GM10248 (cell line): ENCODE results near the gene EDAR.

Experiments
- CTCF ChIA-PET: fragments of 300-600 bp; sonication (Branson Sonifier 250); formaldehyde crosslinking; extraction: SDS; loops from one replicate; lab custom pipeline; 2021; ENCODE audit warnings: antibody characterized with exemption; lab: Yijun Ruan, JAX
- POLR2A ChIA-PET: fragments of 350-650 bp; sonication (Branson Sonifier 250); formaldehyde crosslinking; extraction: SDS; loops from one replicate; lab custom pipeline; 2020; ENCODE audit warnings: antibody characterized with exemption; lab: Yijun Ruan, JAX
- DNase-seq: peaks from one replicate; pipeline ENCODE4 v3.0.0; 2012; ENCODE audit errors: extremely low spot score
- CTCF ChIP-seq: IDR thresholded peaks from 2 replicates; pipeline ENCODE4 v1.5.1; 2012; ENCODE audit warnings: mild to moderate bottlenecking, low read depth; ENCODE audit errors: extremely low read depth, missing control alignments, control extremely low read depth

EDAR gene

DNA sequence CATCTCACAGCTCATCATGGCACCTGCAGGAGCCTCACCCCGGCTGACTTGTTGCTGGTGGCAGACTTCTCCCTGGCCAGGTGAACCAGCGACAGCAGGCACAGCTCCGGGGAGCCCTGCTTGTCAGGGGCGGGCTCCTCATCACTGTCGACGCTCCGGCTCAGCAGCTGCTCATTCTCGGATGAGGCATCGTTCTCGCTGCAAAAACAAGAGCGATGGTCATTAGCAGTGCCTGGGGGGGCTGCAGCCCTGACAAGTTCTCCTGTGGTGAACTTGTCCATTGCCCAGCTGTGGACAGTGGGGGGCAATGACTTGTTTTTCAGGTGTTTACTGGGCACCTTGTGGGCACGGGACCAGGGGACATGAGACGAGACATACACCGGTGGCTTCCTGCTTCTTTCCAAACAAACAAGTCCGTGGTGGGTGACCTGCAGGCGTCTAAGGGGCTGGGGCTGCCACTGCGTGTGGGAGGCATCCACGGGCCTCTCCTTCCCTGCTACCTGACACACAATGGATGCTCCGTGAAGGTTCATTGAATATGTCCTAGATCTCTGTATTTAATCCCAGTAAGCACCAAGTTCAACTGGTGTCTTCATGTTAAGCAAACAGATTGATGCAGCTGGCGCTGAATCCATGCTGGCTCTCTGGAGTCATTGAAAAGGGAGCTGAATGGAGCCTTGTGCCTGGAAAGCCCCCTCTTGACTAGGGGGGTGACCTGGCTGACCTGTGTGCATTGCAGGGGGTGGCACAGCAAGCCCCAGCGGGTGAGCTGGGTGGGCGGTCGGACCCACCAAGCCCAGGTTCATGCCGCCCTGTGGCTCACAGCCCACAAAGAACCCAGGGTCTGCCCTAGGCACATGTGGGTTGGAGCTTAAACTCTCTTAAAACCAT lies 81.0 kb downstream of the EDAR start:
- DNase-seq, result peak; percentile 9
- POLR2A ChIA-PET, result no interaction called here
- TF ChIP-seq CTCF, result no peak
- CTCF ChIA-PET, result no interaction called here

GRCh38 chr2:108906403-108907077 lies 82.5 kb downstream of the EDAR start:
- CTCF ChIA-PET, result interaction anchor here (0.8 kb wide), 1 partner anchor 12 kb away, joined by 3 read pairs; no protein-coding TSS in a partner anchor
- POLR2A ChIA-PET, result no interaction called here
- no peak for TF ChIP-seq CTCF
- peak; percentile 5 for DNase-seq

DNA sequence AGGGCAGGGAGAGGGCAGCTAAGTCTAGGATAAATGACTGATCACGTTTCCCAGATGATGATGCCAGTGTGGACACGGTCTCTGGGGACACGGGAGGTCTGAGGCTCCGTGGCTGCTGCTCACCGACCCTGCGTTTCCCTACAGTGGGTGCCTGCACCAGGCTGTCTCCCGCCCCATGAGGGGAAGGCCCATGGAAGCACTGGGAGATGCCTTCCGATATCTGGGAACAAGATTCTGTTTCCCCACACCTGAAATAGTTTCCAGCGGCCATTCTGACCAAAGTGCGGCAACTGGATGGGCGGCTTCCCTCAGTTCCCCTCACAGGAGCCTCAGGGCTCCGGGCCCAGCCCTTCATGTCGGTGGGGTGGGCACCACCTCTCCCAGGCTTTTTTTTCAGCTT lies 83.1 kb downstream of the EDAR start:
- CTCF ChIA-PET, result interaction anchor here (0.8 kb wide), 1 partner anchor 12 kb away, joined by 3 read pairs; no protein-coding TSS in a partner anchor
- DNase-seq, result peak; percentile 5
- no peak for TF ChIP-seq CTCF
- POLR2A ChIA-PET, result no interaction called here

- ChIA-PET CTCF (no interaction called here), POLR2A (no interaction called here)
Measured at GRCh38 chr2:108905176-108905575, 83.8 kb downstream of the EDAR start.

DNA sequence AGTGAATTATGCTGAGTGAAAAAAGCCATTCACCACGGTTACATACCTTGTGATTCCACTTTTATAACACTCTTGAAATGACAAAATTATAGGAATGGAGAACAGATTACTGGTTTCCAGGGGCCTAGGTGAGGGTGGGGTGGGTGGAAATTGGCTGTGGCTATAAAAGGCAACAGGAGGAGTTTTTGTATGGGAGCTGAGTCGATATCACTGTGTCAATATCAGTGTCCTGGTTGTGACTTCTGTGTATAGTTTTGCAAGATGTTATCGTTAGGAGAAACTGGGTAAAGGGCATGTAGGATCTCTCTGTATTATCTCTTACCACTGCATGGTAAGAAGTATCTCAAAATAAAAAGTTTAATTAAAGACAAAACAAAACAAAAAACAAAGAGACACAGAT lies 84.3 kb downstream of the EDAR start:
- TF ChIP-seq CTCF, result no peak
- POLR2A ChIA-PET, result no interaction called here
- CTCF ChIA-PET, result no interaction called here
- DNase-seq, result no peak

More at GRCh38 chr2:108905176-108905575, 83.8 kb downstream of the EDAR start:
- DNase-seq, result no peak
- TF ChIP-seq CTCF, result no peak

DNA sequence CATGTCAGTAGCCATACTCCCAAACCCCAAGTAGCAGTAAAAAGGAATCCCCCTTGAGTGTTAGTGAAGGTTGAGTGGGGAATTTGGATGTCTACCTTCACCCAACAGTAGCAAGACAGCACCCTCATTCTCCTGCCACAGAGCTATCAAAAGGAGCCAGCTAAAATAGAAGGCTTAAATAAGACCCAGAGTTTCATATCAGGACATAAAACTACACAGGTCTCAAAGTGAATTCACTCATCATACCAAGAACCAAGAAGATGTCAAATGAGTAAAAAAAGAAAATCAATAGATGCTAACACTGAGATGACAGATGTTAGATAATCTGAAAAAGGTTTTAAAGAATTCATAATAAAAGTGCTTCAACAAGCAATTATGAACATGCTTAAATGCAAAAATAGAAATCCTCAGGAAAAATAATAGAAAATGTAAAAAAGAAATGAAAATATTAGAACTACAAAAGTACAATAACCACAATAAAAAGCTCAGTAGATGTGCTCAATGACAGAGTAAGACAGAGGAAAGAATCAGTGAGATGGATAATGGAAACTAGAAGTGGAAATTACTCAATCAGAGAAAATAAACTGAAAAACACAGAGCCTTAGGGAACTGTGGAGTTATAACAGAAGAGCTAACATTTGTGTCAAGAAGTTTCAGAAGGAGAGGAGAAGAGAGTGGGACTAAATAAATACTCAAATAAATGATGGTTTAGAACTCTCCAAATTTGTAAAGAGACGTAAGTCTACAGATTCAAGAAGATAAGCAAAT lies 90.5 kb downstream of the EDAR start:
- DNase-seq, result no peak
- POLR2A ChIA-PET, result no interaction called here
- CTCF ChIA-PET, result no interaction called here
- TF ChIP-seq CTCF, result no peak
